ENCODE data around the gene ZBTB5. TPM values are rescaled to one million over a fixed set of nuclear protein-coding genes. Genes with fewer than 3 reads are reported as not detected.
A peak's percentile ranks its signal among the peaks of the same experiment; 100 is the strongest.

The ZBTB5 gene
- polyA plus RNA-seq, 1 donor: 16.2 TPM

DNA sequence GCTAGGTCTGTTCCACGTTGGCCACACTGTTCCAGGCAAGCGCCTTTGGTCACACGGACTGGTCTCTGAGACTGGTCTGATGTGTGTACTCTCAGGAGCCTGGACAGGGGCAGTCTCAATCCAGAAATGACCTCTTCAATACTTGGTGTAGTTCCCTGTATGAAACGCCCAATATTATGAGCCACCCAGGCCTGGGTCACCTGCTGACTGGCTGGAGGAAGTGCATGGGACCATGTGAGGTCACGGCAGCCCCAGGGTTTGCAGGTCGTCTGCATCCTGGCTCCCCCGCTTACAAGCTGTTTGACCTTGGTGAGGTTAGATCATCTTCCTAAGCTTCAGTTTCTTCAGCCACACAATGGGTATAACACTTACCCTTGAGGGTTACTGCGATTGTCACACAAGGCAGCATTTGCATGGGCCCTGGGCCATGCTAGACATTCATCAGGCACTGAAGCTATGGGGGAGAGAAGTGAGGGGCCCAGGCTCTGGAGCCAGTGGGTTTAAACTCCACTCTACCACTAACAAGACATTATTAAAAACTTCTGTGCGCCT, 47.9 kb downstream of the ZBTB5 start:
- DNase-seq: no peak
- Histone ChIP-seq H3K27me3 (ENCODE audit: control insufficient read depth, insufficient read depth, low read length) (no peaks in the 10 kb centered on the region), H3K27ac (ENCODE audit: low read length) (no peak overlapping the region), H3K9me3 (ENCODE audit: control insufficient read depth, low read depth, low read length) (no peaks in the 10 kb centered on the region), H3K4me1 (ENCODE audit: control insufficient read depth, insufficient read depth, low read length) (peaks cover 8% of the 10 kb centered on the region), H3K4me3 (ENCODE audit: low read length) (no peak overlapping the region), H3K36me3 (ENCODE audit: control insufficient read depth, insufficient read depth, low read length) (no peaks in the 10 kb centered on the region)
- no CpG with 5 or more reads among the region's 9 CpGs for WGBS (ENCODE audit: insufficient coverage, low lambda C conversion rate)

DNA sequence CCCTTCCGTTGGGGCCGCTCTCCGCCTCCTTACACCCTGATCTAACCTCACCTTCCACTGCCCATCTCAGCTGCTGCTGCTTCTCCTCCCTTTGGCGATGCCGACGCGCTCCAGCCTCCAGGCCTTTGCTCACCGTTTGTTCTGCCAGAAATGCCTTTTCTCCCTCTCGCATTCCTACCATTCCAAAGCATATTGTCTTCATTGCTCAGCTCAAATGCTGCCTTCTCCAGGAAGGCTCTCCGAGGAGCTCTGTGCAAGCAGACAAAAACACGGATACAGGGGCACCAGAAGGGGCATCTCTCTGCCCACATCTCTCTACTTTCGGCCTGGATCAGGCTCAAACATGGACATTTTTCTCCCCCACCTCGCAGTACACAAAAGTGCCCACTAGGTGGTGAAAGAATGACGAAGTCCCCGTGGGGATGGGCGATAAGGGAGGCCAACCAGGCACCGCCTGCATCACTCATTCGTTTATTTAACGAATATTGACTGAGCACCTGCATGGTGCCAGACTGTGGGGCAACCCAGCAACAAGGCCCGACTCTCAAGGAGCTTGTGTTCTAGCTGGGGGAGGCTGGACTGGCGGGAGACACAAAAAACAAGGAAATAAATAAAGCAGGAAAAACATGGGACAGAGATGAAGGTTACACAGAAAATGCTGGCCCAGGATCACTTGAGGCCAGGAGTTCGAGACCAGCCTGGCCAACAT, 50.1 kb downstream of the ZBTB5 start:
- Histone ChIP-seq H3K36me3 (ENCODE audit: control insufficient read depth, insufficient read depth, low read length) (no peaks in the 10 kb centered on the region), H3K27me3 (ENCODE audit: control insufficient read depth, insufficient read depth, low read length) (no peaks in the 10 kb centered on the region), H3K27ac (ENCODE audit: low read length) (no peak overlapping the region), H3K4me1 (ENCODE audit: control insufficient read depth, insufficient read depth, low read length) (peaks cover 7% of the 10 kb centered on the region), H3K9me3 (ENCODE audit: control insufficient read depth, low read depth, low read length) (no peaks in the 10 kb centered on the region), H3K4me3 (ENCODE audit: low read length) (no peak overlapping the region)
- DNase-seq: peak; percentile 68 to 70
- WGBS (ENCODE audit: insufficient coverage, low lambda C conversion rate): 40% methylated on average over 1 of the region's 22 CpGs

DNA sequence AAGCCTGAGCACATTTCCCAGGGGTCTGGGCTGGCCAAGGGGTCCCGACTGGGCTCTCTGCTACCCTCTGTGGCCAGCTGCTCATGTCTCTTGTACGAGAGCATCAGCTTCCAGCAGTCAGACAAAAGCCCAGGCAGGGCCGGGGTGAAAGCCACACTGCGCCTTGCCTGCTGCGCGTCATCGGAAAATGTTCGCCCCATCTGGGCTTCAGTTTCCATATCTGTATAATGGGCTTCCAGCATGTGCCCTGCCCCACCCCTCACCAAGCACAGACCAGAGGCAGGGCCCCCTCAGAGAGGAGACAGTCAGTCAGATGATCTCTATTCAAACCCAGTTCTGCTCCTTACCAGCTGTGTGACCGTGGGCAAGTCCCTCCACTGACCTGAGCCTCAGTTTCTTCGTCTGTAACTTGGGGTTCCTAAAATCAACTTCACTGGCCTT, 50.7 kb downstream of the ZBTB5 start:
- Histone ChIP-seq H3K27ac (ENCODE audit: low read length) (no peak overlapping the region), H3K36me3 (ENCODE audit: control insufficient read depth, insufficient read depth, low read length) (no peaks in the 10 kb centered on the region), H3K9me3 (ENCODE audit: control insufficient read depth, low read depth, low read length) (no peaks in the 10 kb centered on the region), H3K4me1 (ENCODE audit: control insufficient read depth, insufficient read depth, low read length) (peaks cover 7% of the 10 kb centered on the region), H3K27me3 (ENCODE audit: control insufficient read depth, insufficient read depth, low read length) (no peaks in the 10 kb centered on the region), H3K4me3 (ENCODE audit: low read length) (no peak overlapping the region)
- no CpG with 5 or more reads among the region's 10 CpGs for WGBS (ENCODE audit: insufficient coverage, low lambda C conversion rate)
- DNase-seq: no peak

DNA sequence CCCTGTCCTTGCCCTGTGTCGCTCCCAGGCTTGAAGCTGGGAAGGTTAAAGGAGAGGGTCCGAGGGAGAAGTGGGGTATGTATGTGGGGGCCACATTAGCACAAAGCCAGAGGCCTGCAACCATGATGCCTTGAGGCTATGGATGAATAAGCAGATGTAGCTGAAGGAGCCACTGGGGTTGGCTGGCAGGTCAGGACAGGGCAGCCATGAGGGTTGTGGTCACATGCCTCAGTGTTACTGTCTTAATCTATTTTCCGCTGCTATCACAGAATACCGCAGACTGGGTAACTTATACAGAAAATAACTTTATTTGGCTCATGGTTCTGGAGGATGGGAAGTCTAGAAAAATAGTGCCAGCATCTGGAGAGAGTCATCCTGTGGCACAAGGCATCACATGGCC, 51.9 kb downstream of the ZBTB5 start:
- H3K4me1 ChIP-seq (ENCODE audit: control insufficient read depth, insufficient read depth, low read length): peaks cover 7% of the 10 kb centered on the region
- no peak for DNase-seq

DNA sequence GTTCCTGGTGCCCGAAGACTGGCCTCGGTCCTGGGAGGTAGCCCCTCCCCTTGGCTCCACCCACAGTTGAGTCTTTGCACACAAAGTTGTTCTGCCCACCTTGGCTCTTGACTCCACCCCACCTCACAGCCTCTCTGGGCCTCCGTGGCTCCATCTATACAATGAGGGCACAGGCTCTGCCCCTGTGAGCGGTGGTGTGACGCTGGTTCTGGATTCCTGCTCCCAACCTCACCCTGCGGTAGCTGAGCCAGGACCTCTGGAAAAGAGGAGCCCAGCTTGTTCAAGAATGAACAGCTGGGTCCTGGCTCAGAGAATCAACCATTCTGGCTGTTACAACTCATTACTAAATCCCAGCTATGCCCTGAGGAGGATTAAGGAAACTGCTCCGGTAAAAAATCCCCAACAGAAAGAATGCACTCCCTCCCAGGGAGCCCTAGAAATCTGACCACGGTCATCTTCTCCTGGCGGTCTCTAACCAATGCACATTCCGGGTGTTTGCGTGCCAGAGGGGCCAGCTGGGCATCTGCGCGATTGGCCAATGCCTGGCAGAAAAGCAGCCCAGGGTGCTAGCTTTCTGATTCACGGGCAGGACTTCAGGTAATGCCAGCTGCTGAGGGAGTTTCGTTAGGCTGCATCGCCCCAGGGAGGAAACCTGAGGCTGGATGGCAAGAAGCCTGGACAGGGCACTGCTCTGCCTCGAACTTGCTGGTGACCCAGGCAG, 52.7 kb downstream of the ZBTB5 start:
- Histone ChIP-seq H3K27ac (ENCODE audit: low read length) (no peak overlapping the region), H3K4me3 (ENCODE audit: low read length) (no peak overlapping the region), H3K9me3 (ENCODE audit: control insufficient read depth, low read depth, low read length) (no peaks in the 10 kb centered on the region), H3K36me3 (ENCODE audit: control insufficient read depth, insufficient read depth, low read length) (no peaks in the 10 kb centered on the region), H3K27me3 (ENCODE audit: control insufficient read depth, insufficient read depth, low read length) (no peaks in the 10 kb centered on the region), H3K4me1 (ENCODE audit: control insufficient read depth, insufficient read depth, low read length) (peaks cover 7% of the 10 kb centered on the region)
- WGBS (ENCODE audit: insufficient coverage, low lambda C conversion rate): no CpG with 5 or more reads among the region's 17 CpGs
- DNase-seq: no peak

More for the DNA sequence above, 51.9 kb downstream of the ZBTB5 start:
- H3K27me3 ChIP-seq (ENCODE audit: control insufficient read depth, insufficient read depth, low read length): no peaks in the 10 kb centered on the region
- H3K9me3 ChIP-seq (ENCODE audit: control insufficient read depth, low read depth, low read length): no peaks in the 10 kb centered on the region
- no peak overlapping the region for H3K27ac ChIP-seq (ENCODE audit: low read length)
- 100% methylated on average over 1 of the region's 4 CpGs for WGBS (ENCODE audit: insufficient coverage, low lambda C conversion rate)
- H3K36me3 ChIP-seq (ENCODE audit: control insufficient read depth, insufficient read depth, low read length): no peaks in the 10 kb centered on the region
- H3K4me3 ChIP-seq (ENCODE audit: low read length): no peak overlapping the region

DNA sequence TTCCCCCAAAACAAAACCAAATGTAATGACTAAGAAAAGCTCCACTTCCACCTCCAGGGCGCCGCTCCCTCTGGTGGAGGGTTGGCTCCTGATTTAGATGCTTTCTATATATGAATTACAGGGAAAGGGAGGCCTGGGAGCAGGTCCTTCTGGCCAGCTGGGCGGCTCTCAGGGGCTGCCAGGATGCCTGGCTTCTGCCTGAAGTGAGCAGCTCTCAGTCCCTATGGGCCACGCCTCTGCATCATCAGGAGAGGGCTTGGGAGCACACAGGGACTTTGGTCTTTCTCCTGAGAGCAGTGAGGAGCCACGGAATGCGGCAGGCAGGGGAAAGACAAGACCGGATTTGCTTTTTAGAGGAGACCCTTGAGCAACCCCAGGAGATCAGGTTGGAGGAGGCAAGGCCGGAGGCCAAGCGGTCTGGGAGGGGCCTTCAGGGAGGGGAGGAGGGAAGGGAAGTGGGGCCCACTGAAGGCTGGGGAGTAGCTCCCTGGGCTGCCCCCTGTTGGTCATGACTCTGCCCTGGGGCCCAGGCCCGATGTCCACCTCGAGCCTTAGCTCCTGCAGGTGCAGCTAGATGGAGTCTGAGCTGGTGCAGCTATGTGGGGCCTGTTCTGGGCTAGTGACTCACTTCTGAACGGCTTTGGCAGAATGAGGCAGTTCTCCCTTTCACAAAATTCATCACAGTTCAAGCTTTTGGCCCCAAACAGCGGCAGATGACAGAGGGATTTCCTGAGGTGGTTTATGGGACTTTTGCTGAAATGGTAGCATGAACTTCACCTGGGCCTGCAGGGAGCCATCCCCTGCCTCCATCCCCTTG, 54.1 kb downstream of the ZBTB5 start:
- H3K36me3 ChIP-seq (ENCODE audit: control insufficient read depth, insufficient read depth, low read length): no peaks in the 10 kb centered on the region
- peak; percentile 64 to 78 for DNase-seq
- no CpG with 5 or more reads among the region's 13 CpGs for WGBS (ENCODE audit: insufficient coverage, low lambda C conversion rate)

DNA sequence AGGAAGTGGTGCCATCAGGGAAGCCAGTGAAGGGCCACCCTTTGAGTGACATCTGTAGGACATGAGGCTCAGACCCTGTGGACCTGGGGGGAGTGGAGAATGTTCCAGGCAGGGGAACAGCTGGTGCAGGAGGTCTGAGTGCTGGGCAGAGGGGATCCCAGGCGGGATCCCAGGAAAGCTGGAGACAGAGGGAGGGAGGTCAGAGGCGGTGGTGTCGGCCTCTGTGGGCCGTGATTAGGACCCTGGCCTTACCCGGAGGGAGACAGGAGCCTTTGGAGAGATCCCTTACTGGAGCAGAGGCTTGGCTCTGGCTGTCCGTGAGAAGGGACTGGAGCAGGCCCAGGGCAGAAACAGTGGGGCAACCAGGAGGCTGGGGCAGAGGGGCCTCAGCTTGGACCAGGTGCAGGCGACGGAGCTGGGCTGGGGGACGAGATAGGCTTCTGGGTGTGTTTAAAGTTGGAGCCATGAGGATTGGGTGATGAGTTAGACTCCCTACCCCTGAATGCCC, 54.8 kb downstream of the ZBTB5 start:
- peaks cover 7% of the 10 kb centered on the region for H3K4me1 ChIP-seq (ENCODE audit: control insufficient read depth, insufficient read depth, low read length)
- DNase-seq: no peak
- H3K27ac ChIP-seq (ENCODE audit: low read length): no peak overlapping the region
- H3K9me3 ChIP-seq (ENCODE audit: control insufficient read depth, low read depth, low read length): no peaks in the 10 kb centered on the region
- H3K4me3 ChIP-seq (ENCODE audit: low read length): no peak overlapping the region
- no peaks in the 10 kb centered on the region for H3K27me3 ChIP-seq (ENCODE audit: control insufficient read depth, insufficient read depth, low read length)
- no peaks in the 10 kb centered on the region for H3K36me3 ChIP-seq (ENCODE audit: control insufficient read depth, insufficient read depth, low read length)
- WGBS (ENCODE audit: insufficient coverage, low lambda C conversion rate): no CpG with 5 or more reads among the region's 9 CpGs

More for the DNA sequence above, 54.1 kb downstream of the ZBTB5 start:
- Histone ChIP-seq H3K4me3 (ENCODE audit: low read length) (no peak overlapping the region), H3K27me3 (ENCODE audit: control insufficient read depth, insufficient read depth, low read length) (no peaks in the 10 kb centered on the region), H3K4me1 (ENCODE audit: control insufficient read depth, insufficient read depth, low read length) (peaks cover 7% of the 10 kb centered on the region), H3K9me3 (ENCODE audit: control insufficient read depth, low read depth, low read length) (no peaks in the 10 kb centered on the region), H3K27ac (ENCODE audit: low read length) (no peak overlapping the region)

DNA sequence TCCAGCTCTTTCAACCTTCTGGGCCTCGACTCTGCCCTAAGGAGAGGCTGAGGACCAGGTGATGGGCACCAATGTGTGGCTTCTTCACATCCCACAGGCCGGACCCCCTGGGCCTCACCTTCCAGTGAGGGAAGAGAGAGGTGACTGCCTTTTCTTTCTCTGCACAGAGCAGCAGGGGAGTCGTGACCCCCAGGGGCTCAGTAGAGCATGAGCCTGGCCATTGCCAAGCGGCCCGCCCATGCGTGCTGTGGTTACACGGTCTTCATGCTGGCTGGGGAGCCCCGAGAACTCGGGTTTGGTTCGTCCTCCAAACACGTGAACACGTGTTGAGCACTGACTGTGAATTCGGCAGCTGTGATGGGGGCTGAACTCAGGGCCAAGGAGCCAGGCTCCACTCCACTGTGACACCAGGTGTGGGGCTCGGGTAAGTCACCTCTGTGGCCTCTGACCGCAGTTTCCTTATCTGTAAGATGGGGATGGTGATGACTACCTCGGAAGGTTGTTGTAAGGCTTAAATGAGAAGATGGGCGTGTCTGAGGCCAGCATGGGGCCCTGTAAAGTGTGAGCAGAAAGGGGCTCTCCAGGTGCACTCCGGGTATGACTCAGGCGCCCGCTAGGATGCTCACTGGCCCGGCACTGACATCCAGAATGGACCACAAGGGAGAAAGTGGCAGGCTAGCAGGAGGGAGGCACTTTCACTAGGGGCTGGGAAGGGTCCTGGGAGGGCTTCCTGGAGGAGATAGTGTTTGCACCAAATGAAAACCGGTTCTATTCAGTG, 56.1 kb downstream of the ZBTB5 start:
- H3K27ac ChIP-seq (ENCODE audit: low read length): no peak overlapping the region
- no peaks in the 10 kb centered on the region for H3K36me3 ChIP-seq (ENCODE audit: control insufficient read depth, insufficient read depth, low read length)
- H3K9me3 ChIP-seq (ENCODE audit: control insufficient read depth, low read depth, low read length): no peaks in the 10 kb centered on the region
- DNase-seq: no peak
- 90% methylated on average over 2 of the region's 22 CpGs for WGBS (ENCODE audit: insufficient coverage, low lambda C conversion rate)
- H3K27me3 ChIP-seq (ENCODE audit: control insufficient read depth, insufficient read depth, low read length): no peaks in the 10 kb centered on the region
- peaks cover 7% of the 10 kb centered on the region for H3K4me1 ChIP-seq (ENCODE audit: control insufficient read depth, insufficient read depth, low read length)
- H3K4me3 ChIP-seq (ENCODE audit: low read length): no peak overlapping the region

DNA sequence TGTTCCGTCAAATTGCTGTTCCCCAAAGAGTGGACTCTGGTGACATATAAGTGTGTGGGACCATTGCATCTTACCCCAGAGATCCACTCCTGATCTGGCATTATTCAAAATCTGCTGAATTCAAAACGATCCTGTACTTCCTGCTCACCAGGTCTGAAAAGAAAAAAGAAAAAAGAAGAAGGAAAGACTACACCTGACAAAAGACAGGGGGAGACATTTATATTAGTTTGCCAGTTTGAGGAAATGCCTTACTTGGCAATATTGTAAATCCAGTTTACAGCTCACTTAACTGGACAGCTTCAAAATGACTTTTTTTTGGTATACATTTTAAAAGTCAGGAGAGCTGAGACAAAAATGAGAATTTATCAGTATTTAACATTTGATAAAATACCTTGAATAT, 57.8 kb downstream of the ZBTB5 start:
- Histone ChIP-seq H3K27ac (ENCODE audit: low read length) (no peak overlapping the region), H3K4me3 (ENCODE audit: low read length) (no peak overlapping the region), H3K27me3 (ENCODE audit: control insufficient read depth, insufficient read depth, low read length) (no peaks in the 10 kb centered on the region), H3K9me3 (ENCODE audit: control insufficient read depth, low read depth, low read length) (no peaks in the 10 kb centered on the region), H3K4me1 (ENCODE audit: control insufficient read depth, insufficient read depth, low read length) (peaks cover 7% of the 10 kb centered on the region), H3K36me3 (ENCODE audit: control insufficient read depth, insufficient read depth, low read length) (no peaks in the 10 kb centered on the region)
- WGBS (ENCODE audit: insufficient coverage, low lambda C conversion rate): no CpG with 5 or more reads among the region's 2 CpGs
- DNase-seq: no peak

All from large intestine (tissue), 3 donors.